ENCODE data around the gene PTPRD. TPM values are rescaled to one million over a fixed set of nuclear protein-coding genes. Genes with fewer than 3 reads are reported as not detected.

The PTPRD gene
- total RNA-seq, 1 experiment from 2014 or later, result 0.02 TPM

DNA sequence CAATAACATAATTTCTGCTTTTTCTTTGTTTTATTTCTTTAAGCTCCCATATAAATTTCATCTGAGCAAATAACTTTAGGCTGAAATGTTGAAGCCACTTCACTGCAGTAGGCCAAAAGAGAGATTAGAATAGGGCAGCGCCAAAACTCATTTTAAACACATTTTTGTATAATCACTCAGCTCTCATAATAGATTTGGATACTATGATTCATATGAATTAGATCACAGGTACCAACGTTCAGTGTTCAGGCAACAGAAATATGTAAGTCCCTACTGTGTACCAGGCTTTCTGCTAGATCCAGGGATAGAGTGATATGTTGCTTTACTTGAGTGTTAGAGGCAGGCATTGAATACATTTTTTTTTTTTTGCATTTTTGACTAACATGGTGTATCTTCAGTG, 370.5 kb downstream of the PTPRD start:
- no peak for TF ChIP-seq EGR1 (IDR thresholded peaks at IDR 0.05; ENCODE audit: low read depth)
- TF ChIP-seq EZH2 (IDR thresholded peaks at IDR 0.05), result no peak
- TF ChIP-seq, protein P1, sequence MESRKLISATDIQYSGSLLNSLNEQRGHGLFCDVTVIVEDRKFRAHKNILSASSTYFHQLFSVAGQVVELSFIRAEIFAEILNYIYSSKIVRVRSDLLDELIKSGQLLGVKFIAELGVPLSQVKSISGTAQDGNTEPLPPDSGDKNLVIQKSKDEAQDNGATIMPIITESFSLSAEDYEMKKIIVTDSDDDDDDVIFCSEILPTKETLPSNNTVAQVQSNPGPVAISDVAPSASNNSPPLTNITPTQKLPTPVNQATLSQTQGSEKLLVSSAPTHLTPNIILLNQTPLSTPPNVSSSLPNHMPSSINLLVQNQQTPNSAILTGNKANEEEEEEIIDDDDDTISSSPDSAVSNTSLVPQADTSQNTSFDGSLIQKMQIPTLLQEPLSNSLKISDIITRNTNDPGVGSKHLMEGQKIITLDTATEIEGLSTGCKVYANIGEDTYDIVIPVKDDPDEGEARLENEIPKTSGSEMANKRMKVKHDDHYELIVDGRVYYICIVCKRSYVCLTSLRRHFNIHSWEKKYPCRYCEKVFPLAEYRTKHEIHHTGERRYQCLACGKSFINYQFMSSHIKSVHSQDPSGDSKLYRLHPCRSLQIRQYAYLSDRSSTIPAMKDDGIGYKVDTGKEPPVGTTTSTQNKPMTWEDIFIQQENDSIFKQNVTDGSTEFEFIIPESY (IDR thresholded peaks at IDR 0.05; ENCODE audit: extremely low read depth, insufficient replicate concordance, low read length), result no peak
- TF ChIP-seq, protein P2, sequence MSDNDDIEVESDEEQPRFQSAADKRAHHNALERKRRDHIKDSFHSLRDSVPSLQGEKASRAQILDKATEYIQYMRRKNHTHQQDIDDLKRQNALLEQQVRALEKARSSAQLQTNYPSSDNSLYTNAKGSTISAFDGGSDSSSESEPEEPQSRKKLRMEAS (IDR thresholded peaks at IDR 0.05), result no peak
- H3K79me2 ChIP-seq (ENCODE audit: insufficient read depth, low read length), result no peaks in the 10 kb centered on the region
- intact Hi-C loops (cut with micrococcal nuclease), result no loop called here
- H3K9ac ChIP-seq (ENCODE audit: low read length), result no peak overlapping the region
- no peak for DNase-seq (ENCODE audit: low read depth, low spot score)
- no peaks in the 10 kb centered on the region for H4K20me1 ChIP-seq (ENCODE audit: insufficient read depth)
- no peaks in the 10 kb centered on the region for H3K36me3 ChIP-seq (ENCODE audit: control insufficient read depth in 1 of 2, insufficient read depth in 2 of 2, low read length in 2 of 2)
- H3K27me3 ChIP-seq (ENCODE audit: insufficient read depth, low read length), result no peaks in the 10 kb centered on the region
- no peak overlapping the region for H3K27ac ChIP-seq (ENCODE audit: low read depth, low read length)
- no peaks in the 10 kb centered on the region for H3K9me2 ChIP-seq (ENCODE audit: insufficient read depth)
- H3K4me1 ChIP-seq (ENCODE audit: control insufficient read depth in 1 of 2, insufficient read depth in 2 of 2, low read length in 2 of 2), result no peaks in the 10 kb centered on the region
- ChIA-PET RAD21 (ENCODE audit: low non-redundant PET in 1 of 2, low total read pairs in 2 of 2, uncharacterized antibody in 2 of 2, unreplicated experiment in 2 of 2) (no interaction called here), POLR2A (no interaction called here), CTCF (no interaction called here)
- no peak overlapping the region for H3K4me3 ChIP-seq (replicated peaks in 1 of 2; ENCODE audit: low read depth in 1 of 2, low read length in 2 of 2)
- no peak overlapping the region for H3K4me2 ChIP-seq (ENCODE audit: low read length)
- H2AFZ ChIP-seq (ENCODE audit: low read depth, low read length, poor library complexity, severe bottlenecking), result no peak overlapping the region
- no TSS peak for BruUV-seq (replicated peaks)
- peaks cover 6 to 14% of the 10 kb centered on the region in 2 experiments; a peak in 3 of 4 replicates for H3K9me3 ChIP-seq (ENCODE audit: control insufficient read depth in 1 of 2, insufficient read depth in 1 of 2, low read depth in 1 of 2, low read length in 2 of 2)
- no peak for ATAC-seq

DNA sequence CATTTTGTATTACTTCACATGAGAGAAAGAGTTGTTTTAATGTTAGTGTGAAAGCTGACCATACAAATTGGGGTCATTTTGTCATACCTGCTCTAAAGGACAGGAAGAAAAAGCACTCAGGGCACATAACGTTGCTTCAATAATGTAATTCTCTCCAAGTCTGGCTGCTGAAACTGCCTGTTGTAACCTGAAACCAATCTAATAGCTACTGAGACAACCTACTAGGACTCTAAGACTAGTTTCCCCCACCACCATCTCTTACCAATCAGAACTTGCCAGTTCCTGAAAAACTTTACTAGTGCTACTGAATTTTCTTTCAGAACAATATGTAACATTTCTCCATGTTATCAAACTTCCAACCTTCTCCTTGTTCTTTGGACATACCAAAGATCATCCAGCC, 374.7 kb downstream of the PTPRD start:
- peaks cover 6 to 15% of the 10 kb centered on the region in 2 experiments; a peak in 3 of 4 replicates for H3K9me3 ChIP-seq (ENCODE audit: control insufficient read depth in 1 of 2, insufficient read depth in 1 of 2, low read depth in 1 of 2, low read length in 2 of 2)
- H3K4me3 ChIP-seq (replicated peaks in 1 of 2; ENCODE audit: low read depth in 1 of 2, low read length in 2 of 2), result no peak overlapping the region
- ChIA-PET CTCF (no interaction called here), POLR2A (no interaction called here), RAD21 (ENCODE audit: low non-redundant PET in 1 of 2, low total read pairs in 2 of 2, uncharacterized antibody in 2 of 2, unreplicated experiment in 2 of 2) (no interaction called here)
- no peak overlapping the region for H2AFZ ChIP-seq (ENCODE audit: low read depth, low read length, poor library complexity, severe bottlenecking)
- no peak overlapping the region for H3K27ac ChIP-seq (ENCODE audit: low read depth, low read length)
- ATAC-seq (no peak), DNase-seq (ENCODE audit: low read depth, low spot score) (no peak)
- intact Hi-C loops (cut with micrococcal nuclease), result no loop called here
- no peaks in the 10 kb centered on the region for H3K27me3 ChIP-seq (ENCODE audit: insufficient read depth, low read length)
- no peak overlapping the region for H3K4me2 ChIP-seq (ENCODE audit: low read length)
- H3K79me2 ChIP-seq (ENCODE audit: insufficient read depth, low read length), result no peaks in the 10 kb centered on the region
- no peaks in the 10 kb centered on the region for H3K36me3 ChIP-seq (ENCODE audit: control insufficient read depth in 1 of 2, insufficient read depth in 2 of 2, low read length in 2 of 2)
- no peaks in the 10 kb centered on the region for H4K20me1 ChIP-seq (ENCODE audit: insufficient read depth)
- no peaks in the 10 kb centered on the region for H3K9me2 ChIP-seq (ENCODE audit: insufficient read depth)
- BruUV-seq (replicated peaks), result no TSS peak
- no peak overlapping the region for H3K9ac ChIP-seq (ENCODE audit: low read length)
- H3K4me1 ChIP-seq (ENCODE audit: control insufficient read depth in 1 of 2, insufficient read depth in 2 of 2, low read length in 2 of 2), result no peaks in the 10 kb centered on the region
- TF ChIP-seq, protein P1 (IDR thresholded peaks at IDR 0.05; ENCODE audit: extremely low read depth, insufficient replicate concordance, low read length), result no peak
- no peak for TF ChIP-seq EZH2phosphoT487 (IDR thresholded peaks at IDR 0.05; ENCODE audit: borderline replicate concordance)
- TF ChIP-seq ZFX (IDR thresholded peaks at IDR 0.05), result no peak
- TF ChIP-seq, protein P3, sequence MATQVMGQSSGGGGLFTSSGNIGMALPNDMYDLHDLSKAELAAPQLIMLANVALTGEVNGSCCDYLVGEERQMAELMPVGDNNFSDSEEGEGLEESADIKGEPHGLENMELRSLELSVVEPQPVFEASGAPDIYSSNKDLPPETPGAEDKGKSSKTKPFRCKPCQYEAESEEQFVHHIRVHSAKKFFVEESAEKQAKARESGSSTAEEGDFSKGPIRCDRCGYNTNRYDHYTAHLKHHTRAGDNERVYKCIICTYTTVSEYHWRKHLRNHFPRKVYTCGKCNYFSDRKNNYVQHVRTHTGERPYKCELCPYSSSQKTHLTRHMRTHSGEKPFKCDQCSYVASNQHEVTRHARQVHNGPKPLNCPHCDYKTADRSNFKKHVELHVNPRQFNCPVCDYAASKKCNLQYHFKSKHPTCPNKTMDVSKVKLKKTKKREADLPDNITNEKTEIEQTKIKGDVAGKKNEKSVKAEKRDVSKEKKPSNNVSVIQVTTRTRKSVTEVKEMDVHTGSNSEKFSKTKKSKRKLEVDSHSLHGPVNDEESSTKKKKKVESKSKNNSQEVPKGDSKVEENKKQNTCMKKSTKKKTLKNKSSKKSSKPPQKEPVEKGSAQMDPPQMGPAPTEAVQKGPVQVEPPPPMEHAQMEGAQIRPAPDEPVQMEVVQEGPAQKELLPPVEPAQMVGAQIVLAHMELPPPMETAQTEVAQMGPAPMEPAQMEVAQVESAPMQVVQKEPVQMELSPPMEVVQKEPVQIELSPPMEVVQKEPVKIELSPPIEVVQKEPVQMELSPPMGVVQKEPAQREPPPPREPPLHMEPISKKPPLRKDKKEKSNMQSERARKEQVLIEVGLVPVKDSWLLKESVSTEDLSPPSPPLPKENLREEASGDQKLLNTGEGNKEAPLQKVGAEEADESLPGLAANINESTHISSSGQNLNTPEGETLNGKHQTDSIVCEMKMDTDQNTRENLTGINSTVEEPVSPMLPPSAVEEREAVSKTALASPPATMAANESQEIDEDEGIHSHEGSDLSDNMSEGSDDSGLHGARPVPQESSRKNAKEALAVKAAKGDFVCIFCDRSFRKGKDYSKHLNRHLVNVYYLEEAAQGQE (IDR thresholded peaks at IDR 0.05; ENCODE audit: low read depth), result no peak
- TF ChIP-seq CBX3 (IDR thresholded peaks at IDR 0.05; ENCODE audit: low read depth), result no peak
- TF ChIP-seq EZH2 (IDR thresholded peaks at IDR 0.05), result no peak
- TF ChIP-seq JUND (IDR thresholded peaks at IDR 0.05), result no peak
- no peak for TF ChIP-seq POLR2A (IDR thresholded peaks at IDR 0.05; ENCODE audit: borderline replicate concordance, extremely low read depth, insufficient read depth, insufficient read length)
- TF ChIP-seq, protein P2 (IDR thresholded peaks at IDR 0.05), result no peak
- TF ChIP-seq ELF1 (IDR thresholded peaks at IDR 0.05; ENCODE audit: borderline replicate concordance, low read depth), result no peak
